ENCODE results near the gene KPNA6.

KPNA6 gene

DNA sequence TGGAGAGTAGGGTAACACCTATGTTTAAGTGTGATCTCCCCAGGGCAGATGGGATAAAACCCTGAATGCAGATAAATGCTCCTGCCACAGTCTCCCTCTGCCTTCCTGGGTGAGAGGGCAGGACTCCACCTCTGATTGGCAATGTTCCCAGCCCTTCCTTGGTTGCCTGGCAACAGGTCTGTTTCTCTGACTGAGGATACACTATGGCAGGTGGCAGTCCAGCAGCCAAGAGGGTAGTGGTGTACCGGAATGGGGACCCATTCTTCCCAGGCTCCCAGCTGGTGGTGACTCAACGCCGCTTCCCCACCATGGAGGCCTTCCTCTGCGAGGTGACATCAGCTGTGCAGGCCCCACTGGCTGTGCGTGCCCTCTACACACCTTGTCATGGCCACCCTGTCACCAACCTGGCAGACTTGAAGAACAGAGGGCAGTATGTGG, 101.1 kb downstream of the KPNA6 start, which contains the start of gene DCDC2B:
TSS of gene DCDC2B (plus strand) at position 199 of the 438 bp plus-strand sequence. CDS start at position 204, 5 bp downstream.
- TF ChIP-seq, protein P1, sequence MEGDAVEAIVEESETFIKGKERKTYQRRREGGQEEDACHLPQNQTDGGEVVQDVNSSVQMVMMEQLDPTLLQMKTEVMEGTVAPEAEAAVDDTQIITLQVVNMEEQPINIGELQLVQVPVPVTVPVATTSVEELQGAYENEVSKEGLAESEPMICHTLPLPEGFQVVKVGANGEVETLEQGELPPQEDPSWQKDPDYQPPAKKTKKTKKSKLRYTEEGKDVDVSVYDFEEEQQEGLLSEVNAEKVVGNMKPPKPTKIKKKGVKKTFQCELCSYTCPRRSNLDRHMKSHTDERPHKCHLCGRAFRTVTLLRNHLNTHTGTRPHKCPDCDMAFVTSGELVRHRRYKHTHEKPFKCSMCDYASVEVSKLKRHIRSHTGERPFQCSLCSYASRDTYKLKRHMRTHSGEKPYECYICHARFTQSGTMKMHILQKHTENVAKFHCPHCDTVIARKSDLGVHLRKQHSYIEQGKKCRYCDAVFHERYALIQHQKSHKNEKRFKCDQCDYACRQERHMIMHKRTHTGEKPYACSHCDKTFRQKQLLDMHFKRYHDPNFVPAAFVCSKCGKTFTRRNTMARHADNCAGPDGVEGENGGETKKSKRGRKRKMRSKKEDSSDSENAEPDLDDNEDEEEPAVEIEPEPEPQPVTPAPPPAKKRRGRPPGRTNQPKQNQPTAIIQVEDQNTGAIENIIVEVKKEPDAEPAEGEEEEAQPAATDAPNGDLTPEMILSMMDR (IDR thresholded peaks at IDR 0.05; ENCODE audit: borderline replicate concordance, control extremely low read depth, extremely low read depth, insufficient read depth, missing control alignments): no peak
- in situ Hi-C loops (cut with MboI; ENCODE audit: low sequenced_read_pairs, unreplicated experiment): no loop called here
- no peak for DNase-seq (ENCODE audit: low spot score)

DNA sequence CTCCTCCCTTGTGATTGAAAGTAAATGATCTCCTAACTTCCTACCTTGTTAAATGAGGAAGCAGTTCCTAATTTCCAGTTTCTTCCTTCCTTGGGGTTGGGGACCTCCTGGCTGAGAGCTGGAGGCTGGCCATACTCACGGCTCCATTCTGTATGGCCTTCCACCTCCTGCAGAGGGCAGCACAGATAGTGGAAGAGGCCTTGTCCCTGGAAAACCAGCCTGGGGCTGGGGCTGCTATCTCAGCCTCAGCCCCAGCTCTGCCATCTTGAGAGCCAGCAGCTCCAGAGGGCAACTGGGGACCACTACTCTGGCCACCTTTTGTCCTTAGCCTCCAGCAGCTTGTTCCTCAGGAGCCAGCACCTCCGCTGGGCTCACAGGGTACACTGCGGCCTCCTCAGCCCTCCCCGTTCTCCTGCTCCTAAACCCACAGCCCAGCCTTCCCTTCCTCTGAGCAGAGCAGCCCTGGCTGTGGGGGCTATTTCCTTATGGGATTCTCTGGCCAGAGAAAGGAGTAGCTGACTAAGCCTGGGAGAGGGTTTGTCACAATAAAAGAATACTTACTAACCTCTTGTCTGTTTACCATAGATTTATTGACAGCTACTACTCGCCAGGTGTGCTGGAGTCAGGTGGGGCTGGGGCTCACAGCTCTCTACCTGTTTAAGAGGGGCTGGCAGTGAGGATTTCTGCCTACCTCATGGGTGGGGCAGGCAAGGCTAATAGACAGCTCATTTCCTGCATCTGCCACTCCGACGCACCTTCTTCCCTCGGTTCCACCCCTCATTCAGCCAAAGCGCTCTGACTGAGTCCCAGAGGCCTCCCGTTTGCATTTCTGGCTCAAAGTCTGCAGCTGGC, 108.0 kb downstream of the KPNA6 start:
- TF ChIP-seq, protein P1 (IDR thresholded peaks at IDR 0.05; ENCODE audit: borderline replicate concordance, control extremely low read depth, extremely low read depth, insufficient read depth, missing control alignments): peak; percentile 74
- in situ Hi-C loops (cut with MboI; ENCODE audit: low sequenced_read_pairs, unreplicated experiment): no loop called here
- peak; percentile 73 for DNase-seq (ENCODE audit: low spot score)

DNA sequence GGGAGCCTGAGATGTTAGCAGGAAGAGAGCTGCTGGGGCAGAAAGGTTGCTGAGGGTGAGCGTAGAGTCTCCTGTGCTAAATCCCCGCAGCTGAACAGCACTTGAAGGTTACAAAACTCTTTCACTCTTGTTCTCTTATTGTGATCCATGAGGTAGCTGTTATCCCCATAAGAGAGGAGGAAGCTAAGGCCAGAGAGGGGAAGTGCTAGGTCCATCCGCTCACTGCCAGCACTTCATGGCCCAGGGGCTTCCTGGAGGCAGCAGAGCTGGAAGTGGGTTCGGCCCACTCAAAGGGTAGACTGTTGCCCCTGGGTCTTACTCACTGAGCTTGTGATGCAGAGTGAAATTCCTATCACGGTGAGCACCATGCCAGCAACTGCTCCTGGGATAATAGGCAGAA, 108.7 kb downstream of the KPNA6 start:
- in situ Hi-C loops (cut with MboI; ENCODE audit: low sequenced_read_pairs, unreplicated experiment): no loop called here
- TF ChIP-seq, protein P1 (IDR thresholded peaks at IDR 0.05; ENCODE audit: borderline replicate concordance, control extremely low read depth, extremely low read depth, insufficient read depth, missing control alignments): no peak
- DNase-seq (ENCODE audit: low spot score): no peak

DNA sequence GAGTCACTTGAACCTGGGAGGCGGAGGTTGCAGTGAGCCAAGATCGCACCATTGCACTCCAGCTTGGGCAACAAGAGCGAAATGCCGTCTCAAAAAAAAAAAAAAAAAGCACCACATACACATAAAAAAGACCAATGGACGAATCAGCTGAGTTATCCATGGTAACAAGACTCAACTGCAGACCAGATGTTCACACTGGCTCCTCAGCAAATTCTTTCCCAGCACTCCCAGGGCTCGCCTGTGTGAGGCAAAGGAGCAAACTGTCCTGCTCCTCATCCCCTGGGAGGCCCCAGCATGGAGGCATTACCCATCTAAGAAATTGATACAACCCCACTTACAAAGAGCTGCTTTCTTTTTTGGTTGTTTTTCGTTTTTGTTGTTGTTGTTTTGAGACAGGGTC, 111.2 kb downstream of the KPNA6 start:
- in situ Hi-C loops (cut with MboI; ENCODE audit: low sequenced_read_pairs, unreplicated experiment): no loop called here
- no peak for DNase-seq (ENCODE audit: low spot score)
- TF ChIP-seq, protein P1 (IDR thresholded peaks at IDR 0.05; ENCODE audit: borderline replicate concordance, control extremely low read depth, extremely low read depth, insufficient read depth, missing control alignments): no peak

DNA sequence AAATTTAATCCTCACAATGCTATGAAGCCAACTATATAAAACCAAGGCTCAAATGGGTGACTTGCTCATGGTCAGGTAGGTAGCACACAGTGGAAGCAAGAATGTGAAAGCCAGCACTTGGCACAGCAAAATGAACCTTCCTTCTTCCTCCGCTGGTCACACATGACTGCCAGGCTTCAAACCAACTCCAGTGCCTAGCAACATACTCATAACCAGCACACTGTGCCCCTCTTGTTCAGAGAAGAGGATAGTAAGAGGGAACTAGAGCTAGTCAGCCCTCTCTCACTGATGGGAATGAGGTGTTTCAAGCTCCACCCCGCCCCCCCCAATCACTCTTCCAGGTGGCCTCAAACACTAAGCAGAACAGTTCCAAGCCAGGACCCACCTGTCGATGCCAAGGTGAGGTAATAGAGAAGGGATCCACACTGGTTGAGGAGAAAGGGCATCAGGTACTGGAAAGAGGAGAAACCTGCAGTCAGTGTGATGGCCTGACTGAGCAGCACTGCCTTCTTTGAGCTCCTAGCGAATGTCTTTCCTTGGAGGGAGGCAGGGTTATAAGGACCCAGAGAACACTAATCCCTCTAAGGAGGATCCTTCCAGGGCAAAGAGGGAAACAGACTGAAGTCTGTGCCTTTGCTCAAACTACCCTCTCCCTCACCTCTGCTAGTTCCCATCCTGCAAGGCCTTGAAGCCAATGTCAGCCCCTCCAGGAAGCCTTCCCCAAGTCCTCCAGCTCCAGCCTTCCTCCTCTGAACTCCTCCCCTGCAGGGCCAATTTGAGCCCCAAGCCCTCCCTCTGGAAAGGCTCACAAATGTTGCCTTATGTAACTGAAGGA, 113.1 kb downstream of the KPNA6 start:
- TF ChIP-seq, protein P1 (IDR thresholded peaks at IDR 0.05; ENCODE audit: borderline replicate concordance, control extremely low read depth, extremely low read depth, insufficient read depth, missing control alignments): no peak
- no peak for DNase-seq (ENCODE audit: low spot score)
- in situ Hi-C loops (cut with MboI; ENCODE audit: low sequenced_read_pairs, unreplicated experiment): no loop called here

DNA sequence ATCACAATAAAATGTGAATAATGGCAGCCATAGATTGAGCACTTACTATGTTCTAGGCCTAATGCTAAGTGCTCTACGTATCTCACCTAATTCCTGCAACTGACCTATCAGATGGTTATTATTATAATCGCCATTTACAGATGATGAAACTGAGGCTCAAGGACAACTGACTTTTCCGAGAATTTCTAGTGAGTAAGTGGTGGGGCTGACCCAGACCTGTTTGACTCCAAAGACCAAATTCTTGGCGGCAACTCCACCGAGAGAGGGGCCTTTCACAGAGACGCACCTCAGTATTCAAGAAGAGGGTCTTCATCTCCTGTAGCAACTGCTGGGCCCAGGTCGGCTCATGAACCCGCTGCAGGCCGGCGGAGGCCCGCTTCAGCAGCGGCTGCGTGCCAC, 113.7 kb downstream of the KPNA6 start:
- TF ChIP-seq, protein P1 (IDR thresholded peaks at IDR 0.05; ENCODE audit: borderline replicate concordance, control extremely low read depth, extremely low read depth, insufficient read depth, missing control alignments): no peak
- no peak for DNase-seq (ENCODE audit: low spot score)
- in situ Hi-C loops (cut with MboI; ENCODE audit: low sequenced_read_pairs, unreplicated experiment): no loop called here

All from GM13976 (cell line).